ENCODE measurements around the gene FAN1. TPM values are rescaled to one million over a fixed set of nuclear protein-coding genes. Genes with fewer than 3 reads are reported as not detected.

The FAN1 gene
- total RNA-seq, 1 experiment from 2014 or later = 28.2 TPM

DNA sequence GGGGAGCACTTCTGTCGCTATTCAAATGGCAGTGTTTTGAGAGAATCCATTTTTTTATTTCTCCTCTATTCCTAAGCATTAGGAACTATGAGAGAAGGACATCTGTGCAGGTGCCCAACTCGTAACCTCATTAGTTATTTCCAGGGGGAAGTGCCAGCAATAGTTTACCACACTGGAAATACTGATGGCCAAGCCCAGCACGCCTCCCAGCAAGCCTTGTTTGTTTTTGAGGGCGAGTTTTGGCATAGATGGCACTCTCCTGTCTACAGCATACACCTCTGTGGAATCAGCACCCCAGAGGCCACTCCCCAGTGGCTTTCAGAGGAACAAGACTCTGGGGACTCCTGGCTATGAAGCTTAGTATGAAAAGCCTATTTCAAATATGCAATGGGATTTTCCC is 36.6 kb downstream of the FAN1 start:
- H3K14ac ChIP-seq (ENCODE audit: insufficient read depth, low read length) = no peak overlapping the region
- DNase-seq = no peak
- no peak overlapping the region for H2BK15ac ChIP-seq (ENCODE audit: low read depth, low read length)
- no peaks in the 10 kb centered on the region for H3K79me2 ChIP-seq (ENCODE audit: insufficient read depth, low read length)
- no peak overlapping the region for H4K5ac ChIP-seq (ENCODE audit: insufficient read length, low read depth, low read length)
- H3K27ac ChIP-seq (ENCODE audit: insufficient read length, low read depth, low read length) = no peak overlapping the region
- no peaks in the 10 kb centered on the region for H3K27me3 ChIP-seq (ENCODE audit: insufficient read depth, low read length)
- H4K91ac ChIP-seq (ENCODE audit: insufficient read length, low read depth, low read length) = no peak overlapping the region
- no peaks in the 10 kb centered on the region for H3K27me3 Mint-ChIP-seq (ENCODE audit: low read depth)
- no peaks in the 10 kb centered on the region for H3K9me3 Mint-ChIP-seq
- WGBS (ENCODE audit: extremely low coverage, insufficient read length, low lambda C conversion rate) = no CpG with 5 or more reads among the region's 4 CpGs
- H3K4me1 Mint-ChIP-seq = no peaks in the 10 kb centered on the region
- H4K8ac ChIP-seq (replicated peaks; ENCODE audit: insufficient read length, low read depth, low read length) = no peak overlapping the region
- TF ChIP-seq, protein P1, sequence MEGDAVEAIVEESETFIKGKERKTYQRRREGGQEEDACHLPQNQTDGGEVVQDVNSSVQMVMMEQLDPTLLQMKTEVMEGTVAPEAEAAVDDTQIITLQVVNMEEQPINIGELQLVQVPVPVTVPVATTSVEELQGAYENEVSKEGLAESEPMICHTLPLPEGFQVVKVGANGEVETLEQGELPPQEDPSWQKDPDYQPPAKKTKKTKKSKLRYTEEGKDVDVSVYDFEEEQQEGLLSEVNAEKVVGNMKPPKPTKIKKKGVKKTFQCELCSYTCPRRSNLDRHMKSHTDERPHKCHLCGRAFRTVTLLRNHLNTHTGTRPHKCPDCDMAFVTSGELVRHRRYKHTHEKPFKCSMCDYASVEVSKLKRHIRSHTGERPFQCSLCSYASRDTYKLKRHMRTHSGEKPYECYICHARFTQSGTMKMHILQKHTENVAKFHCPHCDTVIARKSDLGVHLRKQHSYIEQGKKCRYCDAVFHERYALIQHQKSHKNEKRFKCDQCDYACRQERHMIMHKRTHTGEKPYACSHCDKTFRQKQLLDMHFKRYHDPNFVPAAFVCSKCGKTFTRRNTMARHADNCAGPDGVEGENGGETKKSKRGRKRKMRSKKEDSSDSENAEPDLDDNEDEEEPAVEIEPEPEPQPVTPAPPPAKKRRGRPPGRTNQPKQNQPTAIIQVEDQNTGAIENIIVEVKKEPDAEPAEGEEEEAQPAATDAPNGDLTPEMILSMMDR (conservative IDR thresholded peaks at IDR 0.05) = no peak
- H2BK20ac ChIP-seq (ENCODE audit: low read depth, low read length, poor library complexity, severe bottlenecking) = no peak overlapping the region
- no peak overlapping the region for H3K9ac ChIP-seq (ENCODE audit: extremely low read depth, insufficient read length, low read length)
- no peaks in the 10 kb centered on the region for H3K23me2 ChIP-seq (ENCODE audit: insufficient read length, low read depth, low read length, poor library complexity, severe bottlenecking)
- H3K56ac ChIP-seq (ENCODE audit: insufficient read length, low read depth, low read length) = no peak overlapping the region
- H2BK5ac ChIP-seq (ENCODE audit: insufficient read length, low read length) = no peak overlapping the region
- H3K4me3 Mint-ChIP-seq = no peak overlapping the region
- no peaks in the 10 kb centered on the region for H4K20me1 ChIP-seq (ENCODE audit: control insufficient read depth, insufficient read depth, insufficient read length)
- H2AFZ ChIP-seq (ENCODE audit: low read length) = no peak overlapping the region
- H3K4me2 ChIP-seq (ENCODE audit: insufficient read depth, insufficient read length, low read length) = no peak overlapping the region
- no peak overlapping the region for H3K27ac Mint-ChIP-seq
- no peak overlapping the region for H2BK12ac ChIP-seq (ENCODE audit: insufficient read length, low read depth, low read length)
- no peak overlapping the region for H2BK120ac ChIP-seq (ENCODE audit: low read depth, low read length, poor library complexity, severe bottlenecking)
- peaks cover 18 to 85% (median 74%) of the 10 kb centered on the region in 3 experiments for H3K36me3 Mint-ChIP-seq (ENCODE audit: insufficient read depth in 1 of 3, low read depth in 3 of 3)
- H3K4me1 ChIP-seq (ENCODE audit: insufficient read depth, low read length) = no peaks in the 10 kb centered on the region
- no peak overlapping the region for H2AK5ac ChIP-seq (ENCODE audit: insufficient read length, low read length)
- H3K23ac ChIP-seq (ENCODE audit: insufficient read length, low read depth, low read length) = no peak overlapping the region
- H3K79me1 ChIP-seq (ENCODE audit: insufficient read depth, low read depth, low read length, poor library complexity, severe bottlenecking) = no peaks in the 10 kb centered on the region
- H3K18ac ChIP-seq (ENCODE audit: insufficient read length, low read depth, low read length) = no peak overlapping the region
- H3K4ac ChIP-seq (ENCODE audit: low read depth, low read length) = no peak overlapping the region
- H3K9me3 ChIP-seq (ENCODE audit: control insufficient read depth, low read depth, low read length) = no peaks in the 10 kb centered on the region
- no peak overlapping the region for H3T11ph ChIP-seq (ENCODE audit: low read length)

Data from H9 (cell line).